CD4-positive, alpha-beta T cell treated with Interleukin-4 for 4 hours (primary cell): ENCODE results near the gene STK17B.
"Not testable (repeated sequence)": the region's sequence is repeated elsewhere in the genome, so short reads cannot be mapped to it uniquely, and the experiment has no call there.

ENCODE experiments used
- DNase-seq: peaks from one replicate; pipeline ENCODE4 v3.0.0-alpha.2; 2020

STK17B gene

DNA sequence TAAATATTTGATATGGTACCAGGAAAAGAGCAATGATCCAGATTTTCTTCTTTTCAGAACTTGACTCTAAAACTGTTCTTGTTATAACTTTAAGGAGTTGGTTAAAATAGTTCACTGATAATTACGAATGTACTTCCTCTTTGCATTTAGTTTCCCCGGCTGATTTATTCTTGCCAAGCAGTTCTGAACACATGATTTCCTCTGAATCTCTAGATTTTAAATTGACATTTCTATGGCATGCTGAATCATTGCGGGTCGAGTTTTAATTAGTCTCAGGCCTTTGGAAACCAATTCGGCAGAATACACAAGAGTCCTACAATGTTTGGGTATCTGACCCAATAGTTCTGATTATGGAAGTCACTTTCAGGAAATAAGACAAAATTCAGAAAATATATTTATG lies 65.4 kb downstream of the STK17B start:
- DNase-seq, result no peak

DNA sequence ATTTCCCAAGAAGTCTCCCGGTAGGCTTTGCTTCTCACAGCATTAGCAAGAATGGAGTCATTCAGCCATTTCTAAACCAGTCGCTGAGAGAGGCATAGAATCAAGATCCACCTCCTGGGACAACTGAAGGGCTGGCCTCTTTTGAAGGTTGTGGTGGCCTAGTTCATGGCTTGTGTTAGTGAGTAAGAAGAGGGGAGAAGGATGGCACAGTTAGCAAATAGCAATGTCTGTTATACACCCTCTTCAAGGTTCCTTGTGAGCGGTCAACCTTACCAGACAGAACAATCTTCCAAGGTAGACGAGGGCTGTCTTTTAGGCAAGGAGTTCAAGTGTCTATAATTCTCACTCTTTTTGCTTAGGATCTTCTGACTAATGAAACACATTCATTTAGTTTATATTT lies 67.3 kb downstream of the STK17B start:
- DNase-seq, result no peak

DNA sequence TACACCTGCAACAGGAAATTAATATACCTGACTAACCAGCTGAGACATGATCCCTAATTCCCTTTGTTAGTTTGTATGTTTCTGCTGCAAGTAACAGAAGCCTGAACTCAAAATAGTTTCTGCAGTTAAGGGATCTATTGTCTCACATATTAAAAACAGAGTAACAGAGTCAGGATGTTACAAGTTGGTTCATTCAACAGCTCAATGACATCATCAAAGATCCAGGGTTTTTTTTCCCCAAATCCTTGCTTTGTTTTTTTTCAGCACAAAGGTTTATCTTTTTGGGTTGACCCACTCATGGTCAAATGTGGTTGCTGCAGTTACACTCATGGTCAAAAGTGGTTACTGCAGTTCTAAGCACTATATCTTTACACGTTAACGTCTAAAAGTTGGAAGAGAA lies 67.8 kb downstream of the STK17B start:
- DNase-seq, result no peak

DNA sequence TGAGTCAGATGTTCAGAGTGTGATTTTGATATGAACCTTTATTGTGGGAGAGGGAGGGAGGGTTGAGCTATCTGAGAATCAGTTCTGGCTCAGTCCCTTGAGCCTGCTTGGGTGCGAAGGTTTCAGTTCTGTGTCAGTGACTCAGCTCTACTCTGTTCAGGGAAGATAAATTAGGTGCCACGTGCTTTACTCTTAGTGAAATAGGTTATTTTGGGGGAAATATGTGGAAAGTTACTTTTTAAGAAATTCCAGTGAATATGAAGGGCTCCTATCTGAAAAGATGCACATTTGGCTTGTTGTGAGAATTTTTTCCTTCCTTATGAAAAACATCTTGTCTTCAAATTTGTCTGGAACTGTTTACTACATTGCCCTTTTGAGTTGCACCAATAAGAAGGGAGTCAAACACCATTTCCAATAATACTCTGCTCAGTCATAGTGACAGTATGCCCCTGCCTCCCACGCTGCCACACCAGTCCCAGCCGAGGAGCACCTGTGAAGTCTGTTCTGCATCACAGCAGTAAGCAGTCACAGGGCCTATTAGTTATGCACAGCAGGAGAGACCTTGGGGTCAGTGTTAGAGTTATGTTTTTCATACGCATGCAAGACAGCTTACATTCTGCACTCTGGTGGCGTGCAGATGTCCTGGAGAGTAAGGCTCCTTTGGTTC lies 69.9 kb downstream of the STK17B start:
- peak; percentile 21 for DNase-seq

DNA sequence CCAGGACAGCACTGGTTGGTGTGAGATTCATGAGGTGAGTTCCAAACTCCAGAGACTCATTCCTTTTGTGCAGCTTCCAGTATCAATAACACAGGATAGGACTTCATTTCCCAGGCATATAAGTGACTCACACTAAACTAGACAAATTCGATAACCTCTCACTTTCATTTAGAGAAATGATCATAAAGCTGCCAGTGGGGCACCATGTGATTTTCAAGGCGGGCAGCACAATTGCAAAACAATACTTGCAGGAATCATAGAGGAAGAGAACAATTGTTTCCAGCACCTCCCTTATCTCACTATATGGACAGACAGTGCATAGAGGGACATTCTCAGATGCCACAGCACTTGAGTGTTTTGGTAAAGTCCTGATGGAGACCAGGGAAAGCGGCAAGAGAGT lies 71.5 kb downstream of the STK17B start:
- no peak for DNase-seq

DNA sequence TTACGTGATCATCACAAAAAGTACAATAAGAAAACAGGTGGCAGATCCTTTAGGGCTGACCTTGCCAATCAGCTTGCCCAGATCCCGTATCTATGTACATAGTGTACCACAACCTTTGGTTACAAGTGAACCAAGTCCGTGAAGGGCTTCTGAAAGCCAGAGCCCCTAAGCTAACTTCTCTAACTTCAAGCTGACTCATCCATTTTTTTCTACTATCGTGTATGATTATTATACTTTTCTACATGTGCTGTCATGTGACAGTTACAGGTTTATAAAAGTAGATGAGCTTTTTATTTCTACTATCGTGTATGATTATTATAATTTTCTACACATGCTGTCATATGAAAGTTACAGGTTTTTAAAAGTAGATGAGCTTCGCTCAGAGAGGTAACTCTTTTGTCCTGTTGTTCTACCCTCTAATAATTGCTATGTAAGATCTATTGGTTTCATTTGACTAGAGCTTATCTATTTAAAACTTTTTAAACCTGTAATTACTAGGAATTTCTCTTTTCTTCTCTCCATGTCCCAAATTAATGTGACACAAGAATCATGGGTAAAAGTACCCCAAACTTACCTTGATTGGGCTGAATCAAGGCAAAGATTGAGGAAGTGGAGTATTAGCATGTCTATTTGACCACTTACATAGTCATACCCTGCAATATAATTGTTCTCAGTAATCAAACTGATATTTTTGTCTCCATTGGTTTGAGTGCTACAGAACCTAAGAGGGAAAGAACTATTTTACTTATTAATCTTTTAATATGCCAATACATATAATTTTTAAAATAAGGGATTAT lies 73.3 kb downstream of the STK17B start:
- DNase-seq, result no peak

DNA sequence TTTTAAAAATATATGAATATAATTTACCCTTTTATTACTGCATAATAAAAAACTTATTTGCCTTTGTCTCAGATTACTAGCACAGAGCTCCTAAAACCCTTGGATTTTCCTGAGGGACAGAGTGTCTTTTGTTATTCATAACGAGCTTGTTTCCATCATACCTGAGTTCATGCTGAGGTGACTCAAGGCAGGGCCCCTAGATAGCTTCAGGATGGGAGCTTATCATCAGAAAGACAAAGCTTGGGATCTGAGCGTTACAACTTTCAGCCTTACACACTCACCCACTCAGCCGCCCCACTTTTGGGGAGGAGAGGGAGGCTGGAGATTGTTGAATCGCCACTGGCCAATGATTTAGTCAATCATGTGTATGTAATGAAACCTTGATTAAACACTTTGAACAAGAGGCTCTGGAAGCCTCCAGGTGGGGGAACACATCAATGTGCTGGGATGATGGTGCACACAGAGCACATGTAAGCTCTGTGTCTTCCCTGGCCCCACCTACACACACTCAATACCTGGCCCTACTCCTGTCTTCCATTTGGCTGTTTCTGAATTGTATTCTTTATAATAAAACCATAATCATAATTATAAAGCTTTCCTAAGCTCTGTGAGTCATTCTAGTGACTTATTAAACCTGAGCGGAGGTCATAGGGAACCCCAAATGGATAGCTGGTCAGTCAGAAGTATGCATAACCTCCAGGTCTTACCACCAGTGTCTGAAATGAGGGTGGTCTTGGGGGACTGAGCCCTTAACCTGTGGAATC lies 74.2 kb downstream of the STK17B start:
- no peak for DNase-seq

DNA sequence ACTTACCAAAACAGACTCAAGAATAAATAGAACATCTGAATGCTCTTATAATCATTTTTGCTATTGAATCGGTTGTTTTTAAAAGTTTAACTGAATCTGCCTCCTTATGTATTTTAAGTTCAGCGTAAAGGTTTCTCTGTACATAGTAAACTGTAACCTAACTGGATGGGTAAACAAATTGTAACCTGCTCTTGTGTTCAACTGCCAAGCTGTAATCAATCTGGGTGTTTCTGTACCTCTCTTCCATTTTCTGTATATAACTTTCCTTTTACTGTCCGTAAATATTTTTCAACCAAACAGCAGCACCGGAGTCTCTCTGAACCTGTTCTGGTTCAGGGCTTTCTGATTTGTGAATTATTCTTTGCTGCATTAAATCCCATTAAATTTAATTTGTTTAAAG lies 75.1 kb downstream of the STK17B start:
- no peak for DNase-seq

DNA sequence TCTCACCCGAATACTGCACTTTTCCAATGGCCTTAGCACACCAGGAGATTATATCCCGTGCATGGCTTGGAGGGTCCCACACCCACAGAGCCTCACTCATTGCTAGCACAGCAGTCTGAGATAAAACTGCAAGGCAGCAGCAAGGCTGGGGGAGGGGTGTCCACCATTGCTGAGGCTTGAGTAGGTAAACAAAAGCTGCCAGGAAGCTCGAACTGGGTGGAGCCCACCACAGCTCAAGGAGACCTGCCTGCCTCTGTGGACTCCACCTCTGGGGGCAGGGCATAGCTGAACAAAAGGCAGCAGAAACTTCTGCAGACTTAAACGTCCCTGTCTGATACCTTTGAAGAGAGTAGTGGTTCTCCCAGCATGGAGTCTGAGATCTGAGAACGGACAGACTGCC lies 81.9 kb downstream of the STK17B start:
- DNase-seq, result not testable (repeated sequence)

DNA sequence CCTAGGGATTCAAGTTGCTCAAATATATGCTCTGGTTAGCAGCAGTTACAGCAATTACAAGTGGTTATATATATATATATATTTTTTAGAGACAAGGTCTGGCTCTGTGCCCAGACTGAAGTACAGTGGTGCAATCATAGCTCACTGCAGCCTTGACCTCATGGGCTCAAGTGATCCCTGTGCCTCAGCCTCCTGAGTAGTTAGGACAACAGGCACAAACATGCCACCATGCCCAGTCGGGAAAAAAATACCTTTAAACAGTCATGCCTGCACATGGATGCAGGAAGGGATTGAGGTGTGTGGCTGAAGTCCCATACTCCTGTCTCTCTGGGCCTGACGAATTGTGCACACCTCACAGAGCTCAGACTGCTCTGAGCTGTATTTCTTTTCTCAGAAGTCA lies 83.2 kb downstream of the STK17B start:
- no peak for DNase-seq

DNA sequence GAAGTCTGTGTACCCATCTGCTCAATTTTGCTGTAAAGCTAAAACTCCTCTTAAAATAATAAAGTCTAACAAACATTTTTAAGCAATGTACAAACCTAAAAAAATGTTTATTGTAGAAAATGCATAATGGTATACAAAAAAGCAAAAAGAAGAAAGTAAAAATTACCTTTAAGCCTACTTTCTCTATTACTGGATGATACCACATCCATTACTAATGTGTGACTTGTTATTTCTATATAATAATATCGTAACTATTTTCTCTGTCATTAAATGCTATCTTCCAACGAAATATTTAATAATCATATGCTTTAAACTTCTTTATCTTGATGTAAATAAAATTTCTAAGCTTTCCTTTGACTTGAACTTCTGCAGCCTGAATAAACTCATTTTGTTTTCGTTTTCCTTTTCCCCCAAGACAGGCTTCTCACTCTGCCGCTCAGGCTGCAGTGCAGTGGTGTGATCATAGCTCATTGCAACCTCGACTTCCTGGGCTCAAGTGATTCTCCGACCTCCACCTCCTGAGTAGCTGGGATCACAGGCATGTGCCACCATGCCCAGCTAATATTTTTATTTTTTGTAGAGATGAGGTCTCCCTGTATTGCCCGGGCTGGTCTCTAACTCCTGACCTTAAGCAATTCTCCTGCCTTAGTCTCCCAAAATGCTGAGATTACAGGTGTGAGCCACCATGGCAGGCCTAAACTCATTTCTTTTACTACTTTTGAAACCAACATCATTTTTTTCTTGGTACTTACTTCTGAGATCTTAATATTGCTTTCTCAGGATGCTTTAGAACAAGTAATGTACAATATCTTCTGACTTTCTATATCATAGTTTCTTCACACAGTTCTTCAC lies 84.6 kb downstream of the STK17B start:
- DNase-seq, result no peak

DNA sequence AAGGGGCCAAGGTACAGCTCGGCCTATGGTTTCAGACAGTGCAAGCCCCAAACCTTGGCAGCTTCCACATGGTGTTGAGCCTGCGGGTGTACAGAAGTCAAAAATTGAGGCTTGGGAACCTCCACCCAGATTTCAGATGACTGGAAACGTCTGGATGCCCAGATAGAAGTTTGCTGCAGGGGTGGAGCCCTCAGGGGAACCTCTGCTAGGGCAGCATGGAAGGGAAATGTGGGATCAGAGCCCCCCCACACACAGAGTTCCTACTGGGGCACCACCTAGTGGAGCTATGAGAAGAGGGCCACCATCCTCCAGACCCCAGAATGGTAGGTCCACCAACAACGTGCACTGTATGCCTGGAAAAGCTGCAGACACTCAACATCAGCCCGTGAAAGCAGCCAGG lies 87.8 kb downstream of the STK17B start:
- DNase-seq, result no peak
